ENCODE measurements around the gene ADORA3. TPM values are rescaled to one million over a fixed set of nuclear protein-coding genes. Genes with fewer than 3 reads are reported as not detected.
A peak's percentile ranks its signal among the peaks of the same experiment; 100 is the strongest.

ADORA3 gene
- total RNA-seq, 4 donors from 2014 or later: 0.27 to 6.9 (median 3.1) TPM

DNA sequence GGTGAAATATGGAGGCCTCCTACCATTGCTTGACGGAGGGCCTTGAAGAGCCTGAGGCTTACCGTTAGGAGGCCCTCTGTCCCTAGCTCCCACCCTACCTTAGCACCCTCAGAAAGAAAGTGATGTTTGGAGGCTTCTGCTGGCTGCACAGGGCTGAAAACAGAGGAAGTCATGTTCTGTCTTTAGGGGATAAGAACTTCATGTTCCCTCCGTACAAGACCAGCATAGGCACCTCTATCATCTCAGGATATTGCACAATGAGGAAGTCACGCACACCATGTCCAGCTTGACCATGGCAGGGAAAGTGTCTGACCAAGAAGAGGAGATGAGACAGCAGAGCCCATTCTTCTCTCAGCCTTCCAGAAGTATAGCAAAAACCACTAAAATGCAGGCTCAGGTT is 13.8 kb downstream of the ADORA3 start:
- Histone ChIP-seq H3K9me3 (no peaks in the 10 kb centered on the region), H3K4me3 (no peak overlapping the region), H3K27me3 (no peaks in the 10 kb centered on the region), H3K4me1 (no peaks in the 10 kb centered on the region), H3K36me3 (no peaks in the 10 kb centered on the region), H3K27ac (peak overlapping the region in 3 of 4 donors; percentile 47 to 57 (median 51))
- TF ChIP-seq, protein P1, sequence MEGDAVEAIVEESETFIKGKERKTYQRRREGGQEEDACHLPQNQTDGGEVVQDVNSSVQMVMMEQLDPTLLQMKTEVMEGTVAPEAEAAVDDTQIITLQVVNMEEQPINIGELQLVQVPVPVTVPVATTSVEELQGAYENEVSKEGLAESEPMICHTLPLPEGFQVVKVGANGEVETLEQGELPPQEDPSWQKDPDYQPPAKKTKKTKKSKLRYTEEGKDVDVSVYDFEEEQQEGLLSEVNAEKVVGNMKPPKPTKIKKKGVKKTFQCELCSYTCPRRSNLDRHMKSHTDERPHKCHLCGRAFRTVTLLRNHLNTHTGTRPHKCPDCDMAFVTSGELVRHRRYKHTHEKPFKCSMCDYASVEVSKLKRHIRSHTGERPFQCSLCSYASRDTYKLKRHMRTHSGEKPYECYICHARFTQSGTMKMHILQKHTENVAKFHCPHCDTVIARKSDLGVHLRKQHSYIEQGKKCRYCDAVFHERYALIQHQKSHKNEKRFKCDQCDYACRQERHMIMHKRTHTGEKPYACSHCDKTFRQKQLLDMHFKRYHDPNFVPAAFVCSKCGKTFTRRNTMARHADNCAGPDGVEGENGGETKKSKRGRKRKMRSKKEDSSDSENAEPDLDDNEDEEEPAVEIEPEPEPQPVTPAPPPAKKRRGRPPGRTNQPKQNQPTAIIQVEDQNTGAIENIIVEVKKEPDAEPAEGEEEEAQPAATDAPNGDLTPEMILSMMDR (IDR thresholded peaks at IDR 0.05): no peak
- peak in 1 of 4 donors; percentile 36 for TF ChIP-seq POLR2A (IDR thresholded peaks at IDR 0.05)
- intact Hi-C loops (cut with DNase I): no loop called here
- DNase-seq: no peak
- WGBS, 2 donors: 51 to 69% methylated on average over 2 to 4 of the region's 4 CpGs

DNA sequence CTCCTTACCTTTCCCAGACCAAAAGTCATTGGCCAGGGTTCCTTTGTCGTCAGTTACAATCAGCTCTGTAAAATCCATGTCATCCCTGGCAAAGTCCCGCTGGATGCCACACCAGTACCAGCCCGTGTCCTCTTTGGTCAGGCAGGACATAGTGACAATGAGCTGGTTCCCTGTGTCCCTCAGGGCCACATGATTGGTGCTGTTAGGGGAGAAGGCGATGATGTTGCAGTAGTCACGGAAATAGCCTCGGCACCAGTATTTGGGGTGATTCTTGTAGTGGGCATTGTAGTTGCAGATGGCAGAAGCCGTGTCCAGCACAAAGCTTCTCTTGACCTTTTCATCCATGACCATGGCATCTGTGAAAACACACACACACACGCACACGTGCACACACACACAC is 14.8 kb downstream of the ADORA3 start:
- H3K4me3 ChIP-seq: peak overlapping the region in 1 of 4 donors; percentile 8
- no peaks in the 10 kb centered on the region for H3K27me3 ChIP-seq
- TF ChIP-seq, protein P1 (IDR thresholded peaks at IDR 0.05): no peak
- TF ChIP-seq POLR2A (IDR thresholded peaks at IDR 0.05): no peak
- H3K9me3 ChIP-seq: no peaks in the 10 kb centered on the region
- peak overlapping the region in 2 of 4 donors; percentile 47 to 57 for H3K27ac ChIP-seq
- 85 to 97% methylated on average over 3 to 4 of the region's 9 CpGs for WGBS, 2 donors
- no peaks in the 10 kb centered on the region for H3K36me3 ChIP-seq
- intact Hi-C loops (cut with DNase I): no loop called here
- no peaks in the 10 kb centered on the region for H3K4me1 ChIP-seq
- no peak for DNase-seq

DNA sequence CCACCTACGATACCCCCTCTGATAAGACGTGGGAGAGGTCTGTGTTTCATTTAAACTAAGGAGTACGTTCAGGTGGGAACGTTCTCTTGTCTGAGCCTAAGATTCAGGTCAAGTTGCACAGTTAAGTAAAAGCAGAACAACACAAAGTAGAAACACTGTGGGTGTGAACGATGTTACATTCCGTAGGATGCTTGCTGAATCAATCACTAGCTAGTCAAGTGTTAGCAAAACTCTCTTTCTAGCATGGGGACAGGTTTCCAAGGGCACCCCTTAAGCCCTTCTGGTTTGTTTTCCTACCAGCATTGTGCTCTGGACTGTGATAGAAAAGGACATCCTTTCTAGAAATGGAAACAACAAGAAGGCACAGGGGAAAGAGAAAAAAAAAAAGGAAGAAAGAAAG is 16.3 kb downstream of the ADORA3 start:
- H3K4me3 ChIP-seq: no peak overlapping the region
- TF ChIP-seq, protein P1 (IDR thresholded peaks at IDR 0.05): no peak
- no peak for TF ChIP-seq POLR2A (IDR thresholded peaks at IDR 0.05)
- H3K27ac ChIP-seq: no peak overlapping the region
- no peaks in the 10 kb centered on the region for H3K4me1 ChIP-seq
- H3K36me3 ChIP-seq: no peaks in the 10 kb centered on the region
- intact Hi-C loops (cut with DNase I): no loop called here
- no peaks in the 10 kb centered on the region for H3K27me3 ChIP-seq
- no peak for DNase-seq
- H3K9me3 ChIP-seq: no peaks in the 10 kb centered on the region
- 71 to 89% methylated on average over 6 of the region's 6 CpGs for WGBS, 2 donors

DNA sequence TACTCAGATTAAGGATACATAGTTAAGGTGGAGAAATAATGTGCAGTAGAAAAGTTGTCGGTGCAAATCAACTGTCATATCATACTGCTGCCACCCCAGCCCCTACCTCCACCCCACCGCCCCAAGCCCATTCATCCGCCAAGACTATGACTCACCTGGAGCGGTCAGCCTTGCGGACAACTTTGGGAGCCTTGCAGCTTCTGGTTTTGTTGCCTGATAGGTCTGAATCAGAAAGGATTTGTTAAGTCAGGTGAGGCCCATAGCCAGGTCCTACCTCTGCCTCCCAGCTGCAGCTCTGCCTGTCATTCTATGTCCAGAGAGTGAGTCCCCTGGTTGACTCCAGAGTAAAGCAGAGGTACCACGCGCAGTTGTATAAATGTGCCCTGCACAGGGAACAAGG is 17.0 kb downstream of the ADORA3 start:
- intact Hi-C loops (cut with DNase I): no loop called here
- Histone ChIP-seq H3K4me3 (no peak overlapping the region), H3K36me3 (no peaks in the 10 kb centered on the region), H3K9me3 (no peaks in the 10 kb centered on the region), H3K4me1 (no peaks in the 10 kb centered on the region), H3K27ac (no peak overlapping the region), H3K27me3 (no peaks in the 10 kb centered on the region)
- WGBS, 2 donors: 79 to 89% methylated on average over 4 to 5 of the region's 7 CpGs
- DNase-seq: no peak
- no peak for TF ChIP-seq POLR2A (IDR thresholded peaks at IDR 0.05)
- TF ChIP-seq, protein P1 (IDR thresholded peaks at IDR 0.05): no peak

DNA sequence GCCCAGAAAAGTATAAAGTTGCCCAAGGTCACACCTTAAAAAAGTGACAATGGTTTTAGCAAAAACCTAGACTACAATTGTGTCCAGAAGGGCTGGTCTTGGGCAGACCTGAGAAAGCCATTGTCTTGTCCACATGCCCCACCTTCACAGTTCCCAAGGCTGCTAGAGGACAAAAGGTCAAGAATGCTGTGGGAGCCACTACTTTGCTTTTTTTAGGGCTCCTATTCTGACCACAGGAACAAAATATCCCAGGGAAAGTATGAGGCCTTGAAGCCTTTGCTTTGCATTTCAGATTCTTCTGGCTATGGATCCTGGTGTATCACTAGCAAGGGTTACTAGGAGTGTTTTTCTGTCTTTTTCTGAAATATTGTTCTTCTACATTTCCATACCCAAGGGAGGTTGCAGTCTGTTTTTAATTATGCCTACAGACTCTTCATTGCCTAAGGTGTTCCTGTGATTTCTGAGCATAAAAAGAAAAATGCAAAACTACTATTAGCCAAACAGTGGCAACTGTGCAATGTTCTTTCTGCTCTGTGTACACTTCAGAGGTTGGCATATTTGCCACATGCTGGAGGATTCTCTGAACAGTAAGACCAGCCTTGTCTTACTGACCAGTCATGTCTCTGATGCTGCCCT is 18.9 kb downstream of the ADORA3 start:
- TF ChIP-seq POLR2A (IDR thresholded peaks at IDR 0.05): no peak
- TF ChIP-seq, protein P1 (IDR thresholded peaks at IDR 0.05): no peak
- no peak overlapping the region for H3K27ac ChIP-seq
- no peak overlapping the region for H3K4me3 ChIP-seq
- H3K4me1 ChIP-seq: no peaks in the 10 kb centered on the region
- H3K27me3 ChIP-seq: no peaks in the 10 kb centered on the region
- no peaks in the 10 kb centered on the region for H3K36me3 ChIP-seq
- no peak for DNase-seq
- H3K9me3 ChIP-seq: no peaks in the 10 kb centered on the region
- intact Hi-C loops (cut with DNase I): no loop called here
